Smooth muscle cell (in vitro differentiated cells): ENCODE data around the gene SGSM2. TPM values are rescaled to one million over a fixed set of nuclear protein-coding genes. Genes with fewer than 3 reads are reported as not detected.

Experiments used
- DNase-seq: peaks from one replicate; lab custom pipeline; 2025; ENCODE audit not compliant: unreplicated experiment; lab: John Stamatoyannopoulos, UW
- H2AFZ ChIP-seq: fragments of 200-600 bp; sonication (generic); 2 replicates; pipeline ENCODE4 v1.6.0; 2016; ENCODE audit warnings: antibody characterized with exemption, low read depth, mild to moderate bottlenecking
- H3F3A ChIP-seq: fragments of 200-600 bp; sonication (generic); 2 replicates; pipeline ENCODE4 v1.6.0; 2017; ENCODE audit warnings: antibody characterized with exemption, low read depth
- H3K27ac ChIP-seq: fragments of 200-600 bp; sonication (generic); 2 replicates; pipeline ENCODE4 v1.5.1; 2016; ENCODE audit warnings: low read depth, mild to moderate bottlenecking
- H3K27me3 ChIP-seq: fragments of 200-600 bp; sonication (generic); 2 replicates; pipeline ENCODE4 v1.6.1; 2016; ENCODE audit warnings: low read depth, mild to moderate bottlenecking
- H3K36me3 ChIP-seq: fragments of 200-600 bp; sonication (generic); 2 replicates; pipeline ENCODE4 v1.5.1; 2016; ENCODE audit warnings: low read depth
- H3K4me1 ChIP-seq: fragments of 200-600 bp; sonication (generic); 2 replicates; pipeline ENCODE4 v1.5.1; 2016; ENCODE audit warnings: low read depth
- H3K4me2 ChIP-seq: fragments of 200-600 bp; sonication (generic); 2 replicates; pipeline ENCODE4 v1.6.0; 2016; ENCODE audit warnings: mild to moderate bottlenecking
- H3K4me3 ChIP-seq: fragments of 200-600 bp; sonication (generic); 2 replicates; pipeline ENCODE4 v1.5.1; 2016; ENCODE audit warnings: mild to moderate bottlenecking
- H3K79me2 ChIP-seq: fragments of 200-600 bp; sonication (generic); 2 replicates; pipeline ENCODE4 v1.6.0; 2016; ENCODE audit warnings: low read depth, mild to moderate bottlenecking
- H3K9ac ChIP-seq: fragments of 200-600 bp; sonication (generic); 2 replicates; pipeline ENCODE4 v1.6.0; 2016; ENCODE audit warnings: low read depth
- H3K9me3 ChIP-seq: fragments of 200-600 bp; sonication (generic); replicated peaks from 2 replicates; pipeline ENCODE4 v1.5.1; 2016; ENCODE audit warnings: low read depth
- H4K20me1 ChIP-seq: fragments of 200-600 bp; sonication (generic); 2 replicates; pipeline ENCODE4 v1.6.0; 2016; ENCODE audit warnings: low read depth
- CTCF ChIP-seq: fragments of 200-600 bp; sonication (generic); IDR thresholded peaks from 2 replicates; pipeline ENCODE4 v1.5.1; 2017; ENCODE audit warnings: borderline replicate concordance, mild to moderate bottlenecking, antibody characterized with exemption; ENCODE audit not compliant: insufficient read depth, poor library complexity, severe bottlenecking
- WGBS: methylation state at CpG from one replicate; pipeline ENCODE4 v1.1.7; 2016; ENCODE audit warnings: low lambda C conversion rate; 5-methylcytosine and 5-hydroxymethylcytosine counted together
- polyA plus RNA-seq: library from polyadenylated mRNA; unstranded; fragments of >200 nt; fragmentation: Nextera tagmentation; extraction: Ambion mirVana; gene quantifications from 2 replicates; pipeline ENCODE4 v1.2.1, GENCODE V29; 2016
- total RNA-seq: library from RNA; depleted of rRNA; stranded (reverse); fragments of >200 nt; gene quantifications from 2 replicates; pipeline ENCODE4 v1.2.3, GENCODE V29; 2014

The SGSM2 gene
- total and polyA plus RNA-seq, 2 experiments from 2014 or later: 20.8 to 26.9 TPM

GRCh38 chr17:2397247-2398171, 60.2 kb downstream of the SGSM2 start:
- peaks cover 28% of the 10 kb centered on the region for H4K20me1 ChIP-seq
- H2AFZ ChIP-seq: no peak overlapping the region
- H3K27me3 ChIP-seq: no peaks in the 10 kb centered on the region
- peaks cover 38% of the 10 kb centered on the region for H3F3A ChIP-seq
- H3K9ac ChIP-seq: peak overlapping the region; percentile 76
- H3K9me3 ChIP-seq: no peaks in the 10 kb centered on the region
- peak overlapping the region; percentile 99 for H3K27ac ChIP-seq
- WGBS: 79% methylated on average over 12 of the region's 12 CpGs
- H3K4me2 ChIP-seq: peak overlapping the region; percentile 98
- no peak for TF ChIP-seq CTCF
- H3K4me3 ChIP-seq: peak overlapping the region; percentile 38
- no peaks in the 10 kb centered on the region for H3K36me3 ChIP-seq
- peaks cover 43% of the 10 kb centered on the region for H3K79me2 ChIP-seq
- H3K4me1 ChIP-seq: peaks cover 42% of the 10 kb centered on the region
- no peak for DNase-seq

- Histone ChIP-seq H3K9ac (peak overlapping the region; percentile 98), H3K4me3 (peak overlapping the region; percentile 94), H4K20me1 (peaks cover 28% of the 10 kb centered on the region), H3K4me1 (peaks cover 45% of the 10 kb centered on the region), H3K27ac (peak overlapping the region; percentile 99), H3K36me3 (no peaks in the 10 kb centered on the region), H3K4me2 (peak overlapping the region; percentile 98), H3K79me2 (peaks cover 43% of the 10 kb centered on the region), H3K9me3 (no peaks in the 10 kb centered on the region), H3F3A (peaks cover 37% of the 10 kb centered on the region), H3K27me3 (no peaks in the 10 kb centered on the region), H2AFZ (no peak overlapping the region)
- no peak for DNase-seq
- no peak for TF ChIP-seq CTCF
- 79% methylated on average over 10 of the region's 10 CpGs for WGBS
Measured at GRCh38 chr17:2398182-2398581, 60.9 kb downstream of the SGSM2 start.

GRCh38 chr17:2398655-2399571, 61.6 kb downstream of the SGSM2 start:
- 13% methylated on average over 33 of the region's 55 CpGs for WGBS
- H3F3A ChIP-seq: peaks cover 33% of the 10 kb centered on the region
- peaks cover 45% of the 10 kb centered on the region for H3K4me1 ChIP-seq
- H3K27me3 ChIP-seq: no peaks in the 10 kb centered on the region
- H3K9ac ChIP-seq: peak overlapping the region; percentile 98
- H3K4me2 ChIP-seq: peak overlapping the region; percentile 98
- peak overlapping the region; percentile 99 for H3K27ac ChIP-seq
- no peak for TF ChIP-seq CTCF
- H4K20me1 ChIP-seq: peaks cover 28% of the 10 kb centered on the region
- H3K4me3 ChIP-seq: peak overlapping the region; percentile 94
- H3K79me2 ChIP-seq: peaks cover 42% of the 10 kb centered on the region
- H3K36me3 ChIP-seq: no peaks in the 10 kb centered on the region
- peak; percentile 61 for DNase-seq
- H2AFZ ChIP-seq: no peak overlapping the region
- no peaks in the 10 kb centered on the region for H3K9me3 ChIP-seq
